HL-60/S4 treated with retinoic acid at 250 ng/mL for 4 days and 3 days (cell line): ENCODE results near the gene DDX1.
"Not testable (repeated sequence)": the region's sequence is repeated elsewhere in the genome, so short reads cannot be mapped to it uniquely, and the experiment has no call there.

Experiments used
- in situ Hi-C: fragments of 300-500 bp; cut with MboI; formaldehyde crosslinking; loops from 2 replicates; pipeline ENCODE4 v1.7.0; 2022; ENCODE audit warnings: low sequenced_read_pairs

The DDX1 gene

GRCh38 chr2:15594291-15595256, 2.9 kb downstream of the DDX1 start:
- in situ Hi-C loops: no loop called here

GRCh38 chr2:15595342-15595905, 3.8 kb downstream of the DDX1 start:
- in situ Hi-C loops: no loop called here

GRCh38 chr2:15595936-15596335, 4.3 kb downstream of the DDX1 start:
- in situ Hi-C loops: no loop called here

GRCh38 chr2:15596350-15596749, 4.7 kb downstream of the DDX1 start:
- in situ Hi-C loops: no loop called here

GRCh38 chr2:15596968-15597367, 5.3 kb downstream of the DDX1 start:
- in situ Hi-C loops: no loop called here

- in situ Hi-C loops: no loop called here
Observed at GRCh38 chr2:15599994-15600393, 8.3 kb downstream of the DDX1 start.

GRCh38 chr2:15601681-15602080, 10.0 kb downstream of the DDX1 start:
- in situ Hi-C loops: no loop called here

GRCh38 chr2:15602393-15602792, 10.7 kb downstream of the DDX1 start:
- in situ Hi-C loops: no loop called here

GRCh38 chr2:15603044-15603765, 11.5 kb downstream of the DDX1 start:
- in situ Hi-C loops: no loop called here

GRCh38 chr2:15603948-15604347, 12.3 kb downstream of the DDX1 start:
- in situ Hi-C loops: no loop called here

GRCh38 chr2:15605721-15606120, 14.1 kb downstream of the DDX1 start:
- in situ Hi-C loops: no loop called here

- in situ Hi-C loops: no loop called here
Observed at GRCh38 chr2:15606481-15607441, 15.1 kb downstream of the DDX1 start.

GRCh38 chr2:15607709-15608391, 16.2 kb downstream of the DDX1 start:
- in situ Hi-C loops: no loop called here

- in situ Hi-C loops: no loop called here
Observed at GRCh38 chr2:15608392-15608761, 16.7 kb downstream of the DDX1 start.

GRCh38 chr2:15609341-15610042, 17.8 kb downstream of the DDX1 start:
- in situ Hi-C loops: no loop called here

GRCh38 chr2:15610430-15610952, 18.8 kb downstream of the DDX1 start:
- in situ Hi-C loops: no loop called here

GRCh38 chr2:15612101-15612500, 20.4 kb downstream of the DDX1 start:
- in situ Hi-C loops: not testable (repeated sequence)

GRCh38 chr2:15613736-15614429, 22.2 kb downstream of the DDX1 start:
- in situ Hi-C loops: no loop called here
